IPS-18a (cell line): ENCODE results near the gene PKD2L1.
"Not testable (repeated sequence)": the region's sequence is repeated elsewhere in the genome, so short reads cannot be mapped to it uniquely, and the experiment has no call there.

Experiments
- H3K27ac ChIP-seq: one replicate; pipeline ENCODE4 v1.5.1; 2013; ENCODE audit warnings: low read length
- H3K27me3 ChIP-seq: one replicate; pipeline ENCODE4 v1.6.1; 2013; ENCODE audit warnings: mild to moderate bottlenecking, low read length; ENCODE audit not compliant: control insufficient read depth, insufficient read depth
- H3K36me3 ChIP-seq: one replicate; pipeline ENCODE4 v1.6.1; 2013; ENCODE audit warnings: low read depth, low read length; ENCODE audit not compliant: control insufficient read depth
- H3K4me1 ChIP-seq: one replicate; pipeline ENCODE4 v1.6.1; 2013; ENCODE audit warnings: low read depth, low read length; ENCODE audit not compliant: control insufficient read depth
- H3K4me3 ChIP-seq: one replicate; pipeline ENCODE4 v1.5.1; 2013; ENCODE audit warnings: low read length
- H3K9ac ChIP-seq: one replicate; pipeline ENCODE4 v1.6.1; 2013; ENCODE audit warnings: mild to moderate bottlenecking, low read length, moderate library complexity
- H3K9me3 ChIP-seq: one replicate; pipeline ENCODE4 v1.6.1; 2013; ENCODE audit warnings: low read depth, low read length; ENCODE audit not compliant: control insufficient read depth

Gene PKD2L1

GRCh38 chr10:100330079-100330478 lies at the start of gene PKD2L1:
TSS of gene PKD2L1 (minus strand) at chr10:100330228. CDS start at chr10:100330103, 125 bp downstream.
- no peaks in the 10 kb centered on the region for H3K4me1 ChIP-seq
- H3K9me3 ChIP-seq = no peaks in the 10 kb centered on the region
- no peaks in the 10 kb centered on the region for H3K36me3 ChIP-seq
- H3K9ac ChIP-seq = no peak within 1 kb of the TSS
- no peak within 1 kb of the TSS for H3K4me3 ChIP-seq
- H3K27me3 ChIP-seq = peaks cover 5% of the 10 kb centered on the region
- H3K27ac ChIP-seq = no peak within 1 kb of the TSS

DNA sequence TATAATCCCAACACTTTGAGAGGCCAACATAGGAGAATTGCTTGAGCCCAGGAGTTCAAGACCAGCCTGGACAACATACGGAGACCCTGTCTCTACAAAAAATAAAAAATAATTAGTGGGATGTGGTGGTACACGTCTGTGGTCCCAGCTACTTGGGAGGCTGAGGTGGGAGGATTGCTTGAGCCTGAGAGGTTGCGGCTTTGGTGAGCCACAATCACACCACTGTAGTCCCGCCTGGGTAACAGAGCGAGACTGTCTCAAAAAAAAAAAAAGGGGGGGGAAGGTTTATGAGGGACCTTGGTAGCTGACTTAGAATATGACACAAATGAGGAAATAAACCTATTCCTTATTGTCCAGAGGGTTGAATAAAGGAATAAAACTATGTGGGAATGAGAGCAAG lies 47.8 kb upstream of the PKD2L1 start:
- H3K4me3 ChIP-seq = no peak overlapping the region
- peaks cover 3% of the 10 kb centered on the region for H3K4me1 ChIP-seq
- H3K27ac ChIP-seq = no peak overlapping the region
- no peaks in the 10 kb centered on the region for H3K27me3 ChIP-seq
- peaks cover 19% of the 10 kb centered on the region for H3K36me3 ChIP-seq
- H3K9me3 ChIP-seq = no peaks in the 10 kb centered on the region
- H3K9ac ChIP-seq = no peak overlapping the region

GRCh38 chr10:100376656-100377055 lies 46.6 kb upstream of the PKD2L1 start:
- H3K4me3 ChIP-seq, H3K9me3 ChIP-seq, H3K36me3 ChIP-seq, H3K27me3 ChIP-seq, H3K9ac ChIP-seq, H3K27ac ChIP-seq: not testable (repeated sequence)
- peaks cover 11% of the 10 kb centered on the region for H3K4me1 ChIP-seq

GRCh38 chr10:100374677-100375353 lies 44.8 kb upstream of the PKD2L1 start:
- Histone ChIP-seq H3K4me3 (peak overlapping the region; percentile 88), H3K9ac (peak overlapping the region; percentile 98), H3K4me1 (peaks cover 27% of the 10 kb centered on the region), H3K27ac (peak overlapping the region; percentile 80)
- H3K9me3 ChIP-seq, H3K27me3 ChIP-seq, H3K36me3 ChIP-seq: not testable (repeated sequence)

- H3K36me3 ChIP-seq = no peaks in the 10 kb centered on the region
- peaks cover 27% of the 10 kb centered on the region for H3K4me1 ChIP-seq
- no peaks in the 10 kb centered on the region for H3K9me3 ChIP-seq
- peak overlapping the region; percentile 98 for H3K9ac ChIP-seq
- peak overlapping the region; percentile 80 for H3K27ac ChIP-seq
- peak overlapping the region; percentile 88 for H3K4me3 ChIP-seq
- H3K27me3 ChIP-seq = no peaks in the 10 kb centered on the region
These were observed 44.2 kb upstream of the PKD2L1 start for GRCh38 chr10:100374200-100374655.

- H3K27me3 ChIP-seq = no peaks in the 10 kb centered on the region
- no peaks in the 10 kb centered on the region for H3K36me3 ChIP-seq
- H3K4me3 ChIP-seq = peak overlapping the region; percentile 88
- H3K27ac ChIP-seq = peak overlapping the region; percentile 88
- peaks cover 27% of the 10 kb centered on the region for H3K4me1 ChIP-seq
- H3K9me3 ChIP-seq = no peaks in the 10 kb centered on the region
- H3K9ac ChIP-seq = peak overlapping the region; percentile 98
These were observed 43.5 kb upstream of the PKD2L1 start for GRCh38 chr10:100373298-100374199.

DNA sequence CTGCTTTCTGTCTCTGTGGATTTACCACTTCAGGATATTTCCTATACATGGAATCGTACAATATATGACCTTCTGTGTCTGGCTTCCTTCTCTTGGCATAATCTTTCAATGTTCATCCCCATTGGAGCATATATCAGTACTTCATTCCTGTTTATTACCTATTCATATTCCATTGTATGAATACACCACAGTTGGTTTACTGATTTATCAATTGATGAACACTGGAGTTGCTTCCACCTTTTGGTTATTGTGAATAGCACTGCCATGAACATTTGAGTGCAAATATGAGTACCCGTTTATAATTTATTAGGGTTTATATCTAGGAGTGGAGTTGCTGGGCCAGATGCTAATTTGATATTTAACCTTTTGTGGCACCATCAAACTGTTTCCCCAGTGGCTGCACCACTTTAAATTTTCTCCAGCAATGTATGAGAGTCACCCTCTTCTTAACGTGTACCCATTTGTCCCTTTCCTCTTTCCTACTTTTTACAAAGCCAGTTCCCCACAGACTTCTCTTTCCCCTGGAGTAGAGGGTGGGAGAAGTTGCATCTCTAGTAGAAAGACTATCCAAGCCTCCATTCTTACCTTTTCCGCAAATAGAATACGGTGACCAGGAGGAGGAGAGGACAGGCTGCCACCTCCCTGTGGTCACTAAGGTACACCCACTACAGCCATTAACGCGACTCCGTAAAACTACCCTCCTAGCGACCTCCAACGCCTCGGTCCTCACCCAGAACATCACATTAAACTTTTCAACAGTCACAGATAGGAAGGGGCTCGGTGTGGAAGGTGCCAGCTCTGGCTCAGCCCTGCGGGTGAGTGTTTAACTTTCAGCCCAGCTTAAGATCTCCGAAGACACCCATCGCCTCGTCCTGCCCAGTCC lies 42.6 kb upstream of the PKD2L1 start:
- H3K4me1 ChIP-seq = peaks cover 27% of the 10 kb centered on the region
- H3K4me3 ChIP-seq = peak overlapping the region; percentile 88
- peak overlapping the region; percentile 98 for H3K9ac ChIP-seq
- H3K36me3 ChIP-seq = no peaks in the 10 kb centered on the region
- H3K9me3 ChIP-seq = no peaks in the 10 kb centered on the region
- peak overlapping the region; percentile 88 for H3K27ac ChIP-seq
- no peaks in the 10 kb centered on the region for H3K27me3 ChIP-seq

- H3K4me3 ChIP-seq = no peak overlapping the region
- no peaks in the 10 kb centered on the region for H3K9me3 ChIP-seq
- peaks cover 27% of the 10 kb centered on the region for H3K4me1 ChIP-seq
- peak overlapping the region; percentile 4 for H3K9ac ChIP-seq
- H3K36me3 ChIP-seq = no peaks in the 10 kb centered on the region
- no peak overlapping the region for H3K27ac ChIP-seq
- H3K27me3 ChIP-seq = no peaks in the 10 kb centered on the region
These were observed 41.5 kb upstream of the PKD2L1 start for GRCh38 chr10:100371482-100372027.

DNA sequence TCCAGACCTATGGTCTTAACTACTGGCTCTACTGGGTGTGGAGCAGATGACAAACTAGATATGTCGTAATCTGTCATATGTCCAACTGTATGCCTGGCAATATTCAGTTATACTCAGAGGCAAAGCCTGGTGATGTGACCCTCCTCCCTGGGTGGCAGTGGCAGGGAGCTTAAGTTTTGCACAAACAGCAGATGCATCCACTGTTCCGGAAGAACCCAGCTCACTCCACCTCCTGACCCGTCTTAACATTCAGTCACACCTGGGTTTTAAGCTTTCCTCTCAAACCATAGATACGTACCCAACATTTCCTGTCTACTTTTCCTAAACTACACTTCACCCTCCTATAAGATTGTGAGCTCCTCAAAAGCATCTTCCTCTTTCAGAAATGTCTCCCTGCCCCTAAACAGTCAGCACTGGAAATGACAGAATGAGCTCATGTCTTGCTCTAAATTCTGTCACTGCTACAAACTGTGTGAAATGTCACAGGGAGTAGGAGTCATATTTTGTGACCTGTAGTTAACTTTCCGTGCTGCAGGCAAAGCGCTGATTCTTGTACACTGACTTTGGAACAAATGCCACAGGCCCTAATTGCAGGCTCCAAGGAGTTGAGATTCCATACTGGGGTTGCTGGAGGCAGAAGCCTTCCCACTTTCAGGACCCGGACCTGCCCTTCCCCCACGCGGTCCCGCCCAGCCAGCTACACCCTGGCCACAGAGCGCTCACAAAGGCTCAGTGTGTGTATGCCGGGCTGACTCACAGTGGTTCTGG lies 40.9 kb upstream of the PKD2L1 start:
- no peaks in the 10 kb centered on the region for H3K9me3 ChIP-seq
- H3K27ac ChIP-seq = peak overlapping the region; percentile 25
- H3K36me3 ChIP-seq = no peaks in the 10 kb centered on the region
- H3K4me3 ChIP-seq = peak overlapping the region; percentile 21
- peak overlapping the region; percentile 4 for H3K9ac ChIP-seq
- no peaks in the 10 kb centered on the region for H3K27me3 ChIP-seq
- peaks cover 27% of the 10 kb centered on the region for H3K4me1 ChIP-seq

GRCh38 chr10:100368721-100369120 lies 38.7 kb upstream of the PKD2L1 start:
- H3K4me1 ChIP-seq = peaks cover 30% of the 10 kb centered on the region
- H3K9me3 ChIP-seq = no peaks in the 10 kb centered on the region
- no peak overlapping the region for H3K27ac ChIP-seq
- H3K4me3 ChIP-seq = no peak overlapping the region
- peaks cover 2% of the 10 kb centered on the region for H3K36me3 ChIP-seq
- H3K9ac ChIP-seq = no peak overlapping the region
- H3K27me3 ChIP-seq = no peaks in the 10 kb centered on the region
